AG09309 (cell line): ENCODE data around the gene CASKIN2.

Experiments
- DNase-seq: peaks from one replicate; pipeline ENCODE4 v3.0.0-alpha.2; 2010; ENCODE audit warnings: low read depth
- H3K4me3 ChIP-seq: 2 replicates; pipeline ENCODE4 v1.5.1; 2011; ENCODE audit warnings: mild to moderate bottlenecking, low read depth, low read length, moderate library complexity; ENCODE audit not compliant: control insufficient read depth
- CTCF ChIP-seq: IDR thresholded peaks from 2 replicates; pipeline ENCODE4 v1.5.1; 2011; ENCODE audit warnings: mild to moderate bottlenecking, low read depth, low read length, inconsistent platforms; ENCODE audit not compliant: insufficient read depth, control insufficient read depth; ENCODE audit errors: missing control alignments

CASKIN2 gene

GRCh38 chr17:75547091-75547490 is 31.8 kb upstream of the CASKIN2 start:
- no peak for DNase-seq
- no peak for TF ChIP-seq CTCF
- H3K4me3 ChIP-seq, result no peak overlapping the region

GRCh38 chr17:75546181-75546580 is 30.8 kb upstream of the CASKIN2 start:
- H3K4me3 ChIP-seq, result no peak overlapping the region
- TF ChIP-seq CTCF, result no peak
- no peak for DNase-seq

- H3K4me3 ChIP-seq, result no peak overlapping the region
- no peak for TF ChIP-seq CTCF
- DNase-seq, result no peak
These were observed 28.9 kb upstream of the CASKIN2 start for GRCh38 chr17:75544250-75544649.

- no peak for TF ChIP-seq CTCF
- H3K4me3 ChIP-seq, result no peak overlapping the region
- DNase-seq, result no peak
These were observed 27.5 kb upstream of the CASKIN2 start for GRCh38 chr17:75542728-75543336.

DNA sequence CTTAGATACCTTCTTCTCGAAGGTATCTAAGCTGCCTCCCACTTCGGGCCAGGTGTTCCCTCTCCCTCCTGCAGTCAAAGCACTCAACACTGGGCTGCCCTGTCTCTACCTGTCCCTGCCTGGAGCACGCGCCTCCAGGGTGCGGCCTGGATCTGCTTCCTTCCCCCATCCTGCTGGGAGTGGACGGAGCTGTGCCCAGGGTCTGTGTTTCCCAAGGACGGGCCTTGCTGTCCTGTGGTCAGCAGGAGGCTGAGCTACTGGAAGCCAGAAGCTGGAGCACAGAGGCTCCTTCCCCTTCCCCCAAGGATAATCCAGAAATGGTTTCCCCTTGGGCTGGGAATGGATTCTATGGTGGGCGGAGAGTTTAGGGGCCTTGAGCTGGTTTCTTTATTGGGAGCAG is 26.9 kb upstream of the CASKIN2 start:
- no peak for TF ChIP-seq CTCF
- DNase-seq, result no peak
- no peak overlapping the region for H3K4me3 ChIP-seq

DNA sequence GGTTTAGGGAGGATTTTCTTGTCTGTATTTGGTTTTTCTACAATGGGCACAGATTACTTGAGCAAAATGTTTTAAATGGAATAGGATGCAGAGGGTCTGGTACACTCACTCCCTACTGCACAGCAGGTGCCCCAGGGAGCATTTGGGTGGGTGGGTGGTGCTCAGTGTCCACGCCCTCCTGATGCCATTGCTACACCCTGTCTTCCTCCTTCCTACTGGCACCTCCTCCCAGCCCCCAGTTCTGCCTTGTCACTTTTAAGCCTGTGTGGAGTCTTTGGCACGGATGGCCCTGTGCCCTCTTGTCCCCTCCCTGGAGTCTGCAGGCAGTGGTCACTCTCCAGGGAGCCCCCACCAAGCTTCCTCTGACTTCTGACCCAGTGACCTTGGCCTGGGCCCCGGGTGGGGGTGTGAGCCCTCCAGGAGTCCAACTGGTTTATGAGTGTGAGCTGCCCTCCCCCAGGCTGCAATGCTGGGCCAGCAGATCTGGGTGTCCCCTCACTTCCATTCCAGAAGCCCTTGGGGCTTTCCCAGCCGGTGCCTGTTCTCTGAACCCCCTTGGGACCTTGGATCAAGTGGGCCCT is 25.7 kb upstream of the CASKIN2 start:
- no peak for TF ChIP-seq CTCF
- no peak overlapping the region for H3K4me3 ChIP-seq
- DNase-seq, result no peak
